Esophagus squamous epithelium (tissue), 5 donors: ENCODE data around the gene LRRC51. TPM values are rescaled to one million over a fixed set of nuclear protein-coding genes. Genes with fewer than 3 reads are reported as not detected.
"Not testable (repeated sequence)": the region's sequence is repeated elsewhere in the genome, so short reads cannot be mapped to it uniquely, and the experiment has no call there.

Source experiments
- DNase-seq: peaks from one replicate; lab custom pipeline; 2025; lab: John Stamatoyannopoulos, UW
- H3K27ac ChIP-seq, 4 donors: fragments of 200-600 bp; sonication (generic); one replicate each; pipeline ENCODE4 v1.5.1; 2016 to 2019; ENCODE audit warnings: mild to moderate bottlenecking in 1 of 4
- H3K27me3 ChIP-seq, 4 donors: fragments of 200-600 bp; sonication (generic); 1 replicate in 3 of 4; 2 replicates in 1 of 4; pipeline versions ENCODE4 v1.5.1 to v1.6.0; 2017 to 2021; ENCODE audit warnings: antibody characterized with exemption in 1 of 4
- H3K36me3 ChIP-seq, 3 donors: fragments of 200-600 bp; sonication (generic); one replicate each; pipeline ENCODE4 v1.5.1; 2016 to 2019
- H3K4me1 ChIP-seq, 3 donors: fragments of 200-600 bp; sonication (generic); one replicate each; pipeline ENCODE4 v1.5.1; 2017 to 2019
- H3K4me3 ChIP-seq, 4 donors: fragments of 200-600 bp; sonication (generic); 1 replicate in 3 of 4; 2 replicates in 1 of 4; pipeline ENCODE4 v1.5.1; 2016 to 2019; ENCODE audit warnings: mild to moderate bottlenecking in 2 of 4, moderate library complexity in 1 of 4
- H3K9me3 ChIP-seq, 3 donors: fragments of 200-600 bp; sonication (generic); one replicate each; pipeline ENCODE4 v1.5.1; 2016 to 2019
- POLR2A ChIP-seq, 4 donors: fragments of 450-650 bp; IDR thresholded peaks; one replicate each; pipeline ENCODE4 v1.6.1; 2017; ENCODE audit warnings: antibody characterized with exemption in 4 of 4, mild to moderate bottlenecking in 4 of 4, moderate library complexity in 3 of 4
- WGBS, 2 donors: methylation state at CpG; one replicate each; pipeline ENCODE4 v1.1.5; 2018; 5-methylcytosine and 5-hydroxymethylcytosine counted together
- intact Hi-C: fragments of 100-400 bp; cut with DNase I; formaldehyde crosslinking; loops from one replicate; pipeline ENCODE4 v1.15.0; 2022
- small RNA-seq, 4 donors: library from RNA; depleted of rRNA; stranded (forward); fragments of <200 nt; gene quantifications; one replicate each; pipeline ENCODE3, GENCODE V24; 2016
- total RNA-seq, 4 donors: library from RNA; depleted of rRNA; stranded (reverse); fragments of >200 nt; gene quantifications; one replicate each; pipeline ENCODE4 v1.1.0, GENCODE V29; 2016
- TF ChIP-seq, protein P1 (sequence below), 6 experiments: fragments of 450-650 bp in 4 of 6; fragments of 200-600 bp in 2 of 6; sonication (generic) in 2 of 6; IDR thresholded peaks; one replicate each; pipeline ENCODE4 v1.5.1; 2016 to 2019; ENCODE audit warnings: antibody characterized with exemption in 6 of 6, mild to moderate bottlenecking in 4 of 6, moderate library complexity in 4 of 6
- donor health status: DM: yes; HTN: yes; CAD: no.

LRRC51 gene
- total RNA-seq, 4 donors from 2014 or later = 2.1 to 4.2 (median 3.2) TPM

DNA sequence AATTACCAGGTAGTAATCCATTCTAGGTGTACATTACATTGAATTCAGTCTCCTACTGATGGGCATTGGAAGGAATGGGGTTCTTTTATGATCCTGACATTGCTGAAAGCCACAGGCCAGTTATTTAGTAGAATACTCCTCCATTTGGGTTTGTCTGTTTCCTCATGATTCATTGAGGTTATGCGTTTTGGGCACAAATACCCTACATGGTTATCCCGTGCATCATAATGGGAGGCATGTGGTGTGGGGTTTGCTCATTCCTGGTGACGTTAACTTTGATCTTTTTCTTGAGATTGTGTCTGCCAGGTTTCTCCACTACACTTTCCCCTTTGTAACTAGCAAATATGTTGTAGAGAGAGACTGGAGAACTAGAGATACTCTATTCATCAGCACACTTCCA is 60.4 kb downstream of the LRRC51 start:
- intact Hi-C loops = no loop called here

DNA sequence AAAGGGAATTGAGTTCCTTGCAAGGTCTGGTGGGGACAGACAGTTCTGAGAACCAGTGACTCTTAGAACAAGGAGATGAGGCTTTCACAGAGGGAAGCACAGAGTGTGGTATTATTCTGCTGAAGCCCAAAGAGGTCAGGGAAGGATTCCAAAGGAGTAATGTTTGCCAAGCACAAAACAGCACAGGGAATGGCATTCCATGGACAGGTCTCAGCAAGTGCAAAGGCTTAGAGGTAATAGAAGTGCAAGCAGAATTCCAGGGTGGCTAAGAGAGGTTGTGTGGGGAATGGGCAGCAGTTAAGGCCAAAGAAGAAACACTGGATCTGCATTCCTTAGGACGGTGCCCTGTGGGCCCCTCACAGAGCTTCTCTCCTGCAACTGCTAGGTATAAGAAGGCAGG is 61.4 kb downstream of the LRRC51 start:
- H3K27ac ChIP-seq, H3K9me3 ChIP-seq, H3K27me3 ChIP-seq, intact Hi-C loops, H3K4me3 ChIP-seq, H3K36me3 ChIP-seq, DNase-seq: not testable (repeated sequence)
- 50% methylated on average over 1 of the region's 1 CpG for WGBS, 2 donors
- peaks cover 2 to 35% (median 2%) of the 10 kb centered on the region in 3 donors for H3K4me1 ChIP-seq

More for the DNA sequence above, 60.4 kb downstream of the LRRC51 start:
- Histone ChIP-seq H3K4me3 (no peak overlapping the region), H3K4me1 (peaks cover 4 to 45% (median 7%) of the 10 kb centered on the region in 3 donors), H3K27ac (peak overlapping the region in 1 of 4 donors; percentile 36), H3K27me3 (no peaks in the 10 kb centered on the region), H3K9me3 (no peaks in the 10 kb centered on the region), H3K36me3 (no peaks in the 10 kb centered on the region)
- WGBS, 2 donors = 19 to 26% methylated on average over 3 of the region's 3 CpGs
- no peak for DNase-seq
- TF ChIP-seq, protein P1, sequence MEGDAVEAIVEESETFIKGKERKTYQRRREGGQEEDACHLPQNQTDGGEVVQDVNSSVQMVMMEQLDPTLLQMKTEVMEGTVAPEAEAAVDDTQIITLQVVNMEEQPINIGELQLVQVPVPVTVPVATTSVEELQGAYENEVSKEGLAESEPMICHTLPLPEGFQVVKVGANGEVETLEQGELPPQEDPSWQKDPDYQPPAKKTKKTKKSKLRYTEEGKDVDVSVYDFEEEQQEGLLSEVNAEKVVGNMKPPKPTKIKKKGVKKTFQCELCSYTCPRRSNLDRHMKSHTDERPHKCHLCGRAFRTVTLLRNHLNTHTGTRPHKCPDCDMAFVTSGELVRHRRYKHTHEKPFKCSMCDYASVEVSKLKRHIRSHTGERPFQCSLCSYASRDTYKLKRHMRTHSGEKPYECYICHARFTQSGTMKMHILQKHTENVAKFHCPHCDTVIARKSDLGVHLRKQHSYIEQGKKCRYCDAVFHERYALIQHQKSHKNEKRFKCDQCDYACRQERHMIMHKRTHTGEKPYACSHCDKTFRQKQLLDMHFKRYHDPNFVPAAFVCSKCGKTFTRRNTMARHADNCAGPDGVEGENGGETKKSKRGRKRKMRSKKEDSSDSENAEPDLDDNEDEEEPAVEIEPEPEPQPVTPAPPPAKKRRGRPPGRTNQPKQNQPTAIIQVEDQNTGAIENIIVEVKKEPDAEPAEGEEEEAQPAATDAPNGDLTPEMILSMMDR (IDR thresholded peaks at IDR 0.05) = no peak
- TF ChIP-seq POLR2A (IDR thresholded peaks at IDR 0.05) = no peak

DNA sequence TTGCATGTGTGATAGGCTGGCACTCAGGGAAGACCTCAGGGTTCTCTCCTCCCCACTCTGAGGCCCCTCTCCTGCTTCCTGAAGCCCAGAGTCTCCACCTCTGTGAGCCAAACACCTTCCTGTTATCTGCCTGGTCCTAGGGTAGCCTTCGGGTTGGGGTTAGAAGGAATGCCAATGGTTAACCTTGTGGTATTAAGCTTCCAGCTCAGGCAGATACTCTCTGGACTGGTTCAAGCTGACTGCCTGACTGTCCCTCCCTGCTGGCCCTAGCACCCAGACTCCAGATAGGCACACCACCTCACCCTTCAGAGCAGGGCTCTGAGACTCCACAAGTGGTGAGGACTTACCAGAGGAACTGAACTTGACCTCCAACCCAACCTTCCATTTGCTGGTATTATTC is 61.9 kb downstream of the LRRC51 start:
- peaks cover 0 to 31% (median 2%) of the 10 kb centered on the region in 3 donors for H3K4me1 ChIP-seq
- DNase-seq, H3K27me3 ChIP-seq, H3K36me3 ChIP-seq, H3K4me3 ChIP-seq, intact Hi-C loops, H3K9me3 ChIP-seq: not testable (repeated sequence)
- H3K27ac ChIP-seq = peak overlapping the region in 1 of 4 donors; percentile 10
- WGBS, 2 donors = no CpG with 5 or more reads among the region's 1 CpG

DNA sequence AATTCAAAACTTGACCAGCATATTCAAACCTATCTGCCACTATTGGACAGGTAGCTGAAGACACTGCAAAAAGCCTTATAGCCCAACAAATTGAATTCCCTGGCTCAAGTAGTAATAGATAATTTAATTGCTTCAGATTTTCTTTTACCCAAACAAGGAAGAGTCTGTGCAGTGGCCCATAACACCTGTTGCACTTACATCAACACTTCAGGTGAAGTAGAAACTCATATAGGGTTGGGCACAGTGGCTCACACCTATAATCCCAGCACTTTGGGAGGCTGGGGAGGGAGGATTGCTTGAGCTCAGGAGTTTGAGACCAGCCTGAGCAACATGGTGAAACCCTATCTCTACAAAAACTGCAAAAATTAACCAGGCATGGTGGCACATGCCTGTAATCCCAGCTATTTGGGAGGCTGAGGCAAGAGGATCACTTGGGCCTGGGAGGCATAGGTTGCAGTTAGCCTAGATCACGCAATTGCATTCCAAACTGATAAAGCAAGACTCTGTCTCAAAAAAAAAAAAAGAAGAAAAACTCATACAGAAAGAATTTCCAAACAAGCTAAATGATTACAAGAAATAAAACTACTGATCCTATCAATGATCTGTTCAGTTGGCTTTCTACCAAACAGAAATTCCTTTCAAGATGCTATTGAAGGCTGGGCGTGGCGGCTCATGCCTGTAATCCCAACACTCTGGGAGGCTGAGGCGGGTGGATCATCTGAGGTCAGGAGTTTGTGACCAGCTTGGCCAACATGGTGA is 64.3 kb downstream of the LRRC51 start:
- Histone ChIP-seq H3K4me1 (peaks cover 0 to 24% (median 2%) of the 10 kb centered on the region in 3 donors), H3K4me3 (no peak overlapping the region), H3K27ac (peak overlapping the region in 1 of 4 donors; percentile 9), H3K9me3 (no peaks in the 10 kb centered on the region), H3K27me3 (no peaks in the 10 kb centered on the region), H3K36me3 (no peaks in the 10 kb centered on the region)
- DNase-seq = no peak
- 46 to 53% methylated on average over 4 of the region's 4 CpGs for WGBS, 2 donors
- intact Hi-C loops = no loop called here
- TF ChIP-seq, protein P1 (IDR thresholded peaks at IDR 0.05) = no peak
- no peak for TF ChIP-seq POLR2A (IDR thresholded peaks at IDR 0.05)

Small RNA genes lying within 50 kb of the gene (small RNA-seq; reads per million reads assigned to genes)
- gene MIR3165 = 0 to 0.18 (median 0) reads per million in 4 donors
- gene RNU6-72P = 0 reads per million in 4 donors

Other genes starting within 250 kb of the LRRC51 start
- not detected for gene DEFB108B, start 247.7 kb upstream of the LRRC51 start, total RNA-seq
- gene DEFB131B, start 202.4 kb upstream of the LRRC51 start, total RNA-seq = not detected
- gene XNDC1N, start 152.3 kb upstream of the LRRC51 start, total RNA-seq = 10 to 100 TPM in 1 of 4 donors, 1 to 10 TPM in 2, under 1 TPM in 1; 0.85 to 12.2 (median 4.9) TPM
- 10 to 100 TPM; 10.9 to 17.6 (median 16.3) TPM for gene RNF121, start 151.8 kb upstream of the LRRC51 start, total RNA-seq
- 1 to 10 TPM; 1.6 to 6.5 (median 4.8) TPM for gene IL18BP, start 81.9 kb upstream of the LRRC51 start, total RNA-seq
- 100 to 1,000 TPM; 142 to 237 (median 177) TPM for gene NUMA1, start 308 bp upstream of the LRRC51 start, total RNA-seq
- 10 to 100 TPM; 80.1 to 99.1 (median 97.7) TPM for gene LAMTOR1, start 22.4 kb downstream of the LRRC51 start, total RNA-seq
- gene TOMT, start 25.1 kb downstream of the LRRC51 start, total RNA-seq = not detected
- 10 to 100 TPM; 17.7 to 35.3 (median 23.5) TPM for gene ANAPC15, start 31.8 kb downstream of the LRRC51 start, total RNA-seq
- under 1 TPM in 1 of 4 donors, not detected in 3; 0.35 TPM for gene FOLR3, start 54.9 kb downstream of the LRRC51 start, total RNA-seq
- gene FOLR1, start 111.3 kb downstream of the LRRC51 start, total RNA-seq = 1 to 10 TPM in 2 of 4 donors, under 1 TPM in 1, not detected in 1; 0.38 to 7.6 (median 1.5) TPM
- gene FOLR2, start 135.9 kb downstream of the LRRC51 start, total RNA-seq = 10 to 100 TPM in 1 of 4 donors, 1 to 10 TPM in 2, not detected in 1; 1.7 to 41.6 (median 9.1) TPM
- gene INPPL1, start 143.9 kb downstream of the LRRC51 start, total RNA-seq = 10 to 100 TPM; 22.4 to 61.2 (median 26.3) TPM
- not detected for gene PHOX2A, start 163.3 kb downstream of the LRRC51 start, total RNA-seq